ENCODE data around the gene RPS6KA3.
"Not testable (repeated sequence)": the region's sequence is repeated elsewhere in the genome, so short reads cannot be mapped to it uniquely, and the experiment has no call there.

The RPS6KA3 gene

DNA sequence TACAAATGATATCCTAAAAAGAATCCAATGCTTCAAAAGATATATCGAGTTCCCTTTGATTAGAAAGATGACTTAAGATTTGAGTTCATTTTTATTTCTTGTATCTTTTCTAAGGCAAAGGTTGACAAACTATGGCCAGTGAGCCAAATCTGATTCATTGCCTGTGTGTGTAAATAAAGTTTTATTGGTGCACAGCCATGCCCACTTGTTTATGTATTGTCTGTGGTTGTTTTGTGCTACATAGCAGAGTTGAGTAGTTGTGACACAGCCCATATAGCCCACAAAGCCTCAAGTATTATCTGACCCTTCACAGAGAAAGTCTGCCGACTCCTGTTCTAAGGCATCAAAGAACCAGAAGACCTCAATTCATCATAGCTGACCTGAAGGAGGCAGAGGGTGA lies 92.9 kb downstream of the RPS6KA3 start:
- no peak overlapping the region for H3K4me3 ChIP-seq (ENCODE audit: insufficient read depth in 1 of 2, low read depth in 1 of 2, low read length in 2 of 2)
- no peak overlapping the region for H2BK120ac ChIP-seq (ENCODE audit: low read depth, low read length)
- no peak overlapping the region for H4K8ac ChIP-seq (ENCODE audit: low read length)
- no peak overlapping the region for H2AFZ ChIP-seq (ENCODE audit: low read depth, low read length)
- peaks cover 3 to 78% of the 10 kb centered on the region in 2 experiments for H3K36me3 ChIP-seq (ENCODE audit: control insufficient read depth in 1 of 2, insufficient read depth in 2 of 2, low read depth in 1 of 2, low read length in 2 of 2)
- H2AK5ac ChIP-seq (ENCODE audit: low read length, severe bottlenecking) = no peak overlapping the region
- no peak overlapping the region for H4K91ac ChIP-seq (ENCODE audit: low read length)
- H3K4me1 ChIP-seq (ENCODE audit: control insufficient read depth, insufficient read depth, low read depth, low read length) = no peaks in the 10 kb centered on the region
- H3K79me1 ChIP-seq (replicated peaks; ENCODE audit: low read length, poor library complexity, severe bottlenecking) = no peaks in the 10 kb centered on the region
- H3K18ac ChIP-seq (ENCODE audit: low read depth in 1 of 2, low read length in 2 of 2) = no peak overlapping the region
- H3K4ac ChIP-seq (ENCODE audit: low read depth in 1 of 2, low read length in 2 of 2) = no peak overlapping the region
- no peak overlapping the region for H3K23ac ChIP-seq (ENCODE audit: low read length in 2 of 2)
- peaks cover 0 to 17% of the 10 kb centered on the region in 2 experiments for H3K27me3 ChIP-seq (ENCODE audit: control insufficient read depth in 1 of 2, insufficient read depth in 1 of 2, low read length in 2 of 2)
- 100% methylated on average over 1 of the region's 2 CpGs for WGBS
- H3K9me3 ChIP-seq (ENCODE audit: control insufficient read depth, low read length) = no peaks in the 10 kb centered on the region
- no peak overlapping the region for H2BK12ac ChIP-seq (ENCODE audit: low read length in 2 of 2)
- no peak overlapping the region for H3K14ac ChIP-seq (ENCODE audit: low read length in 2 of 2)
- DNase-seq = no peak
- H2BK5ac ChIP-seq (ENCODE audit: low read depth, low read length, poor library complexity, severe bottlenecking) = no peak overlapping the region
- no peak overlapping the region for H3K9ac ChIP-seq (ENCODE audit: low read length)
- H2BK15ac ChIP-seq (ENCODE audit: low read depth, poor library complexity, severe bottlenecking) = no peak overlapping the region
- no peak overlapping the region for H3K4me2 ChIP-seq (ENCODE audit: low read length, poor library complexity, severe bottlenecking)
- no peak overlapping the region for H3K27ac ChIP-seq (ENCODE audit: low read length, poor library complexity, severe bottlenecking)

DNA sequence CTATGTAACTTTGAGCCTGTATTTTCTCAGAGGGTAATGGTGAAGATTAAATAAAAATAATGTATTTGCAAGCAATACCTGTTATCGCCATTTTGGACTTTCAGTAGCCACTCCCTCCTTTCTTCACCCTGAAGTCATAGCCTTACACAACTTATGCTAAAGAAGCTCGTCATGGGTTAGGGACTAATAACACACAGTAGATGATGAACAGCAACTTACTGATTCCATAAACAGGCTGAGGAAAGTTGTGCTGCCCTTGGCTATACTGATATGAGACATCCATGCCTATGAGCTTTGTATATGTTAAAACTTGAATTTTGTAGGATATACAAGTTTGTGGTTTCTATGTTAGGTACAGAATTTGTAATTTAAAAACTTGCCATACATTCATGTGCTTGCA lies 93.4 kb downstream of the RPS6KA3 start:
- Histone ChIP-seq H3K27me3 (ENCODE audit: control insufficient read depth in 1 of 2, insufficient read depth in 1 of 2, low read length in 2 of 2) (peaks cover 0 to 17% of the 10 kb centered on the region in 2 experiments), H2AFZ (ENCODE audit: low read depth, low read length) (no peak overlapping the region), H3K18ac (ENCODE audit: low read depth in 1 of 2, low read length in 2 of 2) (no peak overlapping the region), H4K8ac (ENCODE audit: low read length) (no peak overlapping the region), H2BK12ac (ENCODE audit: low read length in 2 of 2) (no peak overlapping the region), H3K4me3 (ENCODE audit: insufficient read depth in 1 of 2, low read depth in 1 of 2, low read length in 2 of 2) (no peak overlapping the region), H3K4me1 (ENCODE audit: control insufficient read depth, insufficient read depth, low read depth, low read length) (no peaks in the 10 kb centered on the region), H2AK5ac (ENCODE audit: low read length, severe bottlenecking) (no peak overlapping the region), H3K9me3 (ENCODE audit: control insufficient read depth, low read length) (no peaks in the 10 kb centered on the region), H3K9ac (ENCODE audit: low read length) (no peak overlapping the region), H3K4me2 (ENCODE audit: low read length, poor library complexity, severe bottlenecking) (no peak overlapping the region), H3K79me1 (replicated peaks; ENCODE audit: low read length, poor library complexity, severe bottlenecking) (no peaks in the 10 kb centered on the region), H2BK5ac (ENCODE audit: low read depth, low read length, poor library complexity, severe bottlenecking) (no peak overlapping the region), H2BK15ac (ENCODE audit: low read depth, poor library complexity, severe bottlenecking) (no peak overlapping the region), H3K23ac (ENCODE audit: low read length in 2 of 2) (no peak overlapping the region), H3K14ac (ENCODE audit: low read length in 2 of 2) (no peak overlapping the region), H3K27ac (ENCODE audit: low read length, poor library complexity, severe bottlenecking) (no peak overlapping the region), H3K36me3 (ENCODE audit: control insufficient read depth in 1 of 2, insufficient read depth in 2 of 2, low read depth in 1 of 2, low read length in 2 of 2) (peaks cover 3 to 82% of the 10 kb centered on the region in 2 experiments), H3K4ac (ENCODE audit: low read depth in 1 of 2, low read length in 2 of 2) (no peak overlapping the region), H2BK120ac (ENCODE audit: low read depth, low read length) (no peak overlapping the region), H4K91ac (ENCODE audit: low read length) (no peak overlapping the region)
- DNase-seq = no peak
- 100% methylated on average over 1 of the region's 2 CpGs for WGBS

DNA sequence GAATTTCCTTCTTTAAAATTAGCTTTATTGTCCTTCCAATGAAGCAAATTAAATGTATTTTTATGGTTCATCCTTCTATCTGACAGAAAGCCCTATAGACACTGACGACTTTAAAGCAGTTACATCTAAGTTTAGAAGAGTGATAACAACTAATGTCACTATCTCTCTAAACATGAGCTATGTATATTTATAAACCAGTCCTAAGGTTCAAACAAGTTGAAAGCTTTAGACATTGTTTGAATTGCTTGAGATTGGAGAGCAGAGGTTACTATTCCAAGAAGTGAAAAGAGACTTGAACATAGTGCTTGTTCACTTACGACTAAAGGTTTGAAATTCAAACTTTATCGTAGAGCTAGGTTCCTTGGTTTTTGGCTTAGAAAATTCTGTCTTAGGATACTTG lies 94.8 kb downstream of the RPS6KA3 start:
- Histone ChIP-seq H3K4me1 (ENCODE audit: control insufficient read depth, insufficient read depth, low read depth, low read length) (no peaks in the 10 kb centered on the region), H2BK12ac (ENCODE audit: low read length in 2 of 2) (no peak overlapping the region), H2AK5ac (ENCODE audit: low read length, severe bottlenecking) (no peak overlapping the region), H3K4me3 (ENCODE audit: insufficient read depth in 1 of 2, low read depth in 1 of 2, low read length in 2 of 2) (no peak overlapping the region), H3K9me3 (ENCODE audit: control insufficient read depth, low read length) (no peaks in the 10 kb centered on the region), H3K79me1 (replicated peaks; ENCODE audit: low read length, poor library complexity, severe bottlenecking) (no peaks in the 10 kb centered on the region), H3K18ac (ENCODE audit: low read depth in 1 of 2, low read length in 2 of 2) (no peak overlapping the region), H4K8ac (ENCODE audit: low read length) (no peak overlapping the region), H3K4me2 (ENCODE audit: low read length, poor library complexity, severe bottlenecking) (no peak overlapping the region), H2BK15ac (ENCODE audit: low read depth, poor library complexity, severe bottlenecking) (no peak overlapping the region), H2BK120ac (ENCODE audit: low read depth, low read length) (no peak overlapping the region), H3K27me3 (ENCODE audit: control insufficient read depth in 1 of 2, insufficient read depth in 1 of 2, low read length in 2 of 2) (peaks cover 0 to 17% of the 10 kb centered on the region in 2 experiments), H3K27ac (ENCODE audit: low read length, poor library complexity, severe bottlenecking) (no peak overlapping the region), H2BK5ac (ENCODE audit: low read depth, low read length, poor library complexity, severe bottlenecking) (no peak overlapping the region), H3K36me3 (ENCODE audit: control insufficient read depth in 1 of 2, insufficient read depth in 2 of 2, low read depth in 1 of 2, low read length in 2 of 2) (peaks cover 3 to 83% of the 10 kb centered on the region in 2 experiments), H3K23ac (ENCODE audit: low read length in 2 of 2) (no peak overlapping the region), H4K91ac (ENCODE audit: low read length) (no peak overlapping the region), H3K9ac (ENCODE audit: low read length) (no peak overlapping the region), H2AFZ (ENCODE audit: low read depth, low read length) (no peak overlapping the region), H3K14ac (ENCODE audit: low read length in 2 of 2) (no peak overlapping the region), H3K4ac (ENCODE audit: low read depth in 1 of 2, low read length in 2 of 2) (no peak overlapping the region)
- DNase-seq = no peak
- 100% methylated on average over 2 of the region's 3 CpGs for WGBS

DNA sequence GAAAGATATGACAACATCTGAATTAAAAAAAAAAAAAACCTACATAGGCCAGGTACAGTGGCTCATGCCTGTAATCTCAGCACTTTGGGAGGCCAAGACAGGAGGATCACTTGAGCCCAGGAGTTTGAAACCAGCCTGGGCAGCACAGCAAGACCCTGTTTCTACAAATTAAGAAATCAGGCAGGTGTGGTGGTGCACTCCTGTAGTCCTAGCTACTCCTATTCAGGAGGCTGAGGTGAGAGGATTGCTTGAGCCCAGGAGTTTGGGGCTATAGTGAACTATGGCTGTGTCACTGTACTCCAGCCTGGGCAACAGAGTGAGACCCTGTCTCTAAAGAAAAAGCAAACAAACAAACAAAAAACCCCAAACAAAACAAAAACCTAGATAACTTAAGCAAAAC lies 104.2 kb downstream of the RPS6KA3 start:
- not testable (repeated sequence) for H3K18ac ChIP-seq (ENCODE audit: low read depth in 1 of 2, low read length in 2 of 2); H2BK5ac ChIP-seq (ENCODE audit: low read depth, low read length, poor library complexity, severe bottlenecking); H3K9me3 ChIP-seq (ENCODE audit: control insufficient read depth, low read length); H3K23ac ChIP-seq (ENCODE audit: low read length in 2 of 2); H2BK12ac ChIP-seq (ENCODE audit: low read length in 2 of 2); H4K8ac ChIP-seq (ENCODE audit: low read length); H3K27ac ChIP-seq (ENCODE audit: low read length, poor library complexity, severe bottlenecking); H3K79me1 ChIP-seq (replicated peaks; ENCODE audit: low read length, poor library complexity, severe bottlenecking); H2AK5ac ChIP-seq (ENCODE audit: low read length, severe bottlenecking); H3K4me2 ChIP-seq (ENCODE audit: low read length, poor library complexity, severe bottlenecking); H3K4ac ChIP-seq (ENCODE audit: low read depth in 1 of 2, low read length in 2 of 2); H3K9ac ChIP-seq (ENCODE audit: low read length); H2BK15ac ChIP-seq (ENCODE audit: low read depth, poor library complexity, severe bottlenecking); H2BK120ac ChIP-seq (ENCODE audit: low read depth, low read length); H3K14ac ChIP-seq (ENCODE audit: low read length in 2 of 2); DNase-seq; H2AFZ ChIP-seq (ENCODE audit: low read depth, low read length); H3K27me3 ChIP-seq (ENCODE audit: control insufficient read depth in 1 of 2, insufficient read depth in 1 of 2, low read length in 2 of 2); H3K4me1 ChIP-seq (ENCODE audit: control insufficient read depth, insufficient read depth, low read depth, low read length); H4K91ac ChIP-seq (ENCODE audit: low read length); H3K4me3 ChIP-seq (ENCODE audit: insufficient read depth in 1 of 2, low read depth in 1 of 2, low read length in 2 of 2)
- H3K36me3 ChIP-seq (ENCODE audit: control insufficient read depth in 1 of 2, insufficient read depth in 2 of 2, low read depth in 1 of 2, low read length in 2 of 2) = peaks cover 3 to 73% of the 10 kb centered on the region in 2 experiments
